IPS-NIHi7 (cell line): ENCODE data around the gene DGKI.
A peak's percentile ranks its signal among the peaks of the same experiment; 100 is the strongest.
"Not testable (repeated sequence)": the region's sequence is repeated elsewhere in the genome, so short reads cannot be mapped to it uniquely, and the experiment has no call there.

Experiments used
- DNase-seq: peaks from one replicate; pipeline ENCODE4 v3.0.0; 2012; ENCODE audit warnings: mixed read lengths; ENCODE audit errors: extremely low spot score

DGKI gene

DNA sequence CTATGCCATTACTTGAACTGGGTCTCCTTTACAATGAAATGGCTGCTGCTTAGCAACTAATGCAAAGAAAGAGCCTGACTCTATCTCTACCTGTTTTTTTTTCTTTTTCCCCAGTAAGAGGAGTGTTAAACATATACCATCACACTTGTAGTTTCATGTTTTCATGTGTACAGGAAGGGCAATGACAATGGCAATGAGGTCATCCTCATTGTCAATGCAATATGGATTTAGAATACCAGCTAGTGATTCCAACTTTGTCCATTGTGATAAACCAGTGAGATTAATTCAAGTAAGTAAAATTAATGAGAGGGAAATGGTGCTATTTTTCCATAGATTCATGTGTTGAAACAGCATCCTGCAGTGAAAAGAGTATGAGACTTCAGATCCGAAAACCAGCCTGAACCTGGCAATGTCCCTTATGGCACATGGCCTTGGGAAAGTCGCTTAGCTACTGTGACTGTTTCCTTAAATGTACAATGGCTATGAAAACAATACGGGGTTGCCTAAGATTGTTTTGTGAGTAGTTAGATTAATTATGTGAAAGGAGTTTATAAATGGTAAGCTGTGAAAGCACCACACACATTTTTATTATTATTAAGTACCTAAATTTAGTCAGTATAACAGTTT, 11.2 kb downstream of the DGKI start:
- no peak for DNase-seq

DNA sequence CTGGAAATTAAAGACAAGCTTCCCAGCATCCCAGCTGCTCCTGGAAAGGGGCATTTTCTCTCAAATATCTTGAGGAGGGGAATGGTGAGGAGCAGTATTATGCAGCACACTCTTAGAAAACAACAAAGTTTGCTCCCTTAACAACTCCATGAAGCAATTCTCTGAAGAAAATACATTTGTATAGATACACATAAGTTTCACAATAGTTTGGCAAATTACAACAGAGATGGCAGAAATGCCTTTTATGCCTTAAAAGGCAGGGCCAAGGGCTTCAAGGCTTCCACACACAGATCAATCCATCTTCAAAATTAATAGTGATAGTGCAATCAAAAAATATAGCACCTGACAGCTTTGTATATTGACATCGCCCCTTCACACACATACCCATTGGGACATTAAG, 12.2 kb downstream of the DGKI start:
- DNase-seq = no peak

DNA sequence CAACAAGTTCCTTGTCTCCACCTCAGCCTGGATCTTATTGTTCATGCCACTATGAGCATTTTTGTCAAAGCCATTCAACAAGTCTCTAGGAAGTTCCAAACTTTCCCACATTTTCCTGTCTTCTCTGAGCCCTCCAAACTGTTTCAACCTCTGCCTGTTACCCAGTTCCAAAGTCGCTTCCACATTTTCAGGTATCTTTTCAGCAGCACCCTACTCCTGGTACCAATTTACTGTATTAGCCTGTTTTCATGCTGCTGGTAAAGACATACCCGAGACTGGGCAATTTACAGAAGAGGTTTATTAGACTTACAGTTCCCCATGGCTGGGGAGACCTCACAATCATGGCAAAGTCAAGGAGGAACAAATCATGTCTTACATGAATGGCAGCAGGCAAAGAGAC, 13.8 kb downstream of the DGKI start:
- DNase-seq = not testable (repeated sequence)

DNA sequence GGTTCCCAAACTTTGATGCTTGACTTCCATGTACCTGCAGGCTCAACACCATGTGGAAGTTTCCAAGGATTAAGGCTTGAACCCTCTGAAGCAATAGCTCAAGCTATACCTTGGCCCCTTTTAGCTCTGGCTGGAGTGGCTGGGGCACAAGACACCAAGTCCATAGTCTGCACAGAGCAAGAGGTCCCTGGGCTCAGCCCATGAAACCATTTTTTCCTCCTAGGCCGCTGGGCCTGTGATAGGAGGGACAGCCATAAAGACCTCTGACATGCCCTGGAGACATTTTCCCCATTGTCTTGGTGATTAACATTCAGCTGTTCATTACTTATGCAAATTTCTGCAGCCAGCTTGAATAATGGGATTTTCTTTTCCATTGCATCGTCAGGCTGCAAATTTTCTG, 14.4 kb downstream of the DGKI start:
- DNase-seq = no peak

DNA sequence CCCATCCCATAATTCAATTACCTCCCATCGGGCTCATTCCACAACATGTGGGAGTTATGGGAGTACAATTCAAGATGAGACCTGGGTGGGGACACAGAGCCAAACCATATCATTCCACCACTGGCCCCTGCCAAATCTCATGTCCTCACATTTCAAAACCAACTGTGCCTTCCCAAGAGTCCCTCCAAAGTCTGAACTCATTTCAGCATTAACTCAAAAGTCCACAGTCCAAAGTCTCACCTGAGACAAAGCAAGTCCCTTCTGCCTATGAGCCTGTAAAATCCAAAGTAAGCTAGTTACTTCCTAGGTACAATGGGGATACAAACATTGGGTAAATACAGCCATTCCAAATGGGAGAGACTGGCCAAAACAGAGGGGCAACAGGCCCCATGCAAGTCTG, 15.2 kb downstream of the DGKI start:
- not testable (repeated sequence) for DNase-seq

DNA sequence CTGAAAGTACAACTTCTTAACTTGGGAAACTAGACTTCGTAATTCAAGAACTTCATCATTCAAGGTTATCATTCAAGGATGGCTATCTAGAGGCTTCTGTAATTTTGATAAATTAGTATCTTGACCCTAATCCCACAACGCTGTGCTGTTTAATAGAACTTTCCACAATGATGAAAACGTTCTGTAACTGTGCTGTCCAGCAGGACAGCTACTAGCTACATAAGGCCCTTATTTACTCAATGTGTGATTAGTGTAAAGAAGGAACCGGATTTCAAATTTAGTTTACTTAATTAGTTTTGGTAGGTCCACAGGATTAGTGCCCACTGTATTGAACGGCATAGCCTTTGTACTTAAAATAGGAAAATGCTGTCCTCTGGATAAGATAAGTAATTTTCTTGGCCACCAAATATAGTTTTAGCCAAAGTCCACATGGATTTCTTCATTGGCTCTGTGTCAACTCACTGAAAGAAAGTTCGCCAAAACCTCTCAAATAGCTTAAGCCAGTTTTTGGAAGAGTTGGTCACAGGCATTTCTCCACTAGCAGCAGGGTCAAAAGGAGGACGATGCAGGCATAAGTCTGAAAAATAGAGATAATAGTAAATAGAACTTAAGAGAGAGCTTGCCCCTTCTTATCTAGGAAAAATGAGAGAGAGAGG, 17.3 kb downstream of the DGKI start:
- DNase-seq = no peak

DNA sequence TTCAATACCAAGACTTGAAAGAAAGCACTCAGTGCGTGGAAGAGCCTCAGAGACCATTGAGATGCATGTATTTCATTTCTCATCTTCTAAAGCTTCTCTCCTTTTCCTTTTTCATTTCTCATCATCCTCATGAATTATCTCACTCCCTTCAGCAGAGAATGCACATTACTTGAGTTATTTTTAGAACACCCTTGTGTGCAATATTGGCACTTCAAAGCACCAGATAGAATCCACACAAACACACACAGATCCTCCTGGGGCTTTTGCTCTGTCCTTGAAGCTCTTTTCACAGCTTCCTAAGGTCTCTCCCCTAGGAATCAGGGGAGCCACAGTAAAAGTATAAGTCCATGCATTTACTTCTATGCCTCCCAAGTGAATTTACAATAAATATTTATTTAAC, 18.3 kb downstream of the DGKI start:
- DNase-seq = no peak

DNA sequence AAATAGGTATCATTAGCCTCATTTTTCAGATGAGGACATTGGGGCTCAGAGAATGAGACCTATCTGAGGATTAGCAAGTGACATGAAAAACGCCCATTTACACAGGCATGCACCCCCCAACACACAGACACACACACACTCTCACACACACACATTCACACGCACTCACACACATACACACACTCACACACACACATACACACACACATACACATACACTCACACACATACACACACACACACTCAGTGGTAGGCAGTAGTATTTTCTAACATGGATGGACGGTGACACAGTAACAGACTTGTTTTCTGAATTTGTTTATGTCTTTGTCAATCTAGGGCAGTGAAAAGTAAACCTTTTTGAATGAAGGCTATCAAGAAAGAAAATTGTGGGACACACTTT, 21.3 kb downstream of the DGKI start:
- no peak for DNase-seq

DNA sequence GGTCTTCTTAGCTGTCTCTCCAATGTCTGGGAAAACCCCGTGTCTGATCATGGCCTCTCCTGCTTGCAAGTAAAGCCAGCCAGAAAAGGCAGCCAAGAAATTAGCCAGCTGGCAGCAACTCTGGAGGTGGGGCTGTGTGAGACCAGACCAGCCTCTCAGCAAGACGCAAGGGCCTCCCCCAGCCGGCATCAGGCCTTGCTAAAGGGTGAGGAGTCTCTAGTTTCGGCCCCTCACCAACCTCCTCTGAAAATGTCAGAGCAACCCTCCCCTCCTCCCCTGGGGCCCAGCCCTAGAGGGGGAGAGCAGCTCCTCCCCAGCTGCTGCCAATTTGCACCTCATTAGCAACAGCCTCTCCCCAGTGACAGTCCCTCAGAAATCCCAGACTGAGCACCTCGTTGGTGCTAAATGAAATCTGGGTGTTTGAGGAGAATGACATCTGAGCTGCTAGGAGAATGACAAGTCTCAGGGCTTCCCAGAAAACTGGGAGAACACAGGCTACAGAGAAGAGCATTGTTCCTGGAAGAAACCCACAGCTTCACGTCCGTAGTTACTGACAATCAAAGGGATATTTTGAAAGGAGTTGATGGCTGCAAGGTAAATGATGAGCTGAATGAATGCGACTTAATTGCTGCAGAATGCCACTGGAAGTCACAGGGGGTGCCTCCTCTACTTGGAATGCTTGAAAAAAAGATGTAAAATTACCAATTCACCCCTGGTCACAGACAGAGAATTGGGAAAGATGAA, 25.9 kb downstream of the DGKI start:
- peak; percentile 74 for DNase-seq

DNA sequence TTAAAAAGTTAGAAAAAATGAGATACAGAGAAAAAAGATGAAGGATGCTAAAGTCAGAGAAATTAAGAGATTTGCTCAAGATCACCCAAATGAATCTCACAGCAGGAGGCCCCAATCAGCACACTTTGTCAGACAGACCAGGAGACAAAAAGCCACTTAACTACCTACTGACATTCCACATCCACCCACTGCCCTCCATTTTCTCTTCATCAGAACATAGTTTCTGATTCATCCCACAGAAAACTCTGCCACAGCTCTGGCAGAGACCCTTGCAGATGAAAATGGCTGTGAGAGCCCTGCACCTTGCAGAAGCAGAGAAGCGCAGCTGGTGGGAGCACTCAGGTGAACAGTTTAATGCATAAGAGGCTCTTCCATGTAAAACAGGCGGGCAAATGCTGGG, 26.6 kb downstream of the DGKI start:
- DNase-seq = no peak

DNA sequence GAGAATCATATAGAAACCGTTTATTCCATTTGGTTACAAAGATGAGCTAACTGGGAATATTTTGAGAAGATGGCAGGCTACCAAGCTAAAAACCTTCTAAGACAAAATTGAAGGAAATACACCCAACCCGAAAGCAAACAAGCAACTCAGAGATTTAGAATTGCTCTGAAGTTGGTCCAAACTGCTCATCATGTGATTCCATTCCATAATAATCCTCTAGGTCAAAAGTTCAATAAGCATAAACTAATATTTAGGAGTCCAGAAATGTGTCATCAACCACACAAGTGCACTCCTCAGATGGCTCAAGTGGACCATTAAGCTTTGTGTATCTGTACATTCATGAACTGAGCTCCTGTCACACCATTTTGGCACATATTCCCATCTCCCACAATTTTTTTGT, 28.7 kb downstream of the DGKI start:
- no peak for DNase-seq

DNA sequence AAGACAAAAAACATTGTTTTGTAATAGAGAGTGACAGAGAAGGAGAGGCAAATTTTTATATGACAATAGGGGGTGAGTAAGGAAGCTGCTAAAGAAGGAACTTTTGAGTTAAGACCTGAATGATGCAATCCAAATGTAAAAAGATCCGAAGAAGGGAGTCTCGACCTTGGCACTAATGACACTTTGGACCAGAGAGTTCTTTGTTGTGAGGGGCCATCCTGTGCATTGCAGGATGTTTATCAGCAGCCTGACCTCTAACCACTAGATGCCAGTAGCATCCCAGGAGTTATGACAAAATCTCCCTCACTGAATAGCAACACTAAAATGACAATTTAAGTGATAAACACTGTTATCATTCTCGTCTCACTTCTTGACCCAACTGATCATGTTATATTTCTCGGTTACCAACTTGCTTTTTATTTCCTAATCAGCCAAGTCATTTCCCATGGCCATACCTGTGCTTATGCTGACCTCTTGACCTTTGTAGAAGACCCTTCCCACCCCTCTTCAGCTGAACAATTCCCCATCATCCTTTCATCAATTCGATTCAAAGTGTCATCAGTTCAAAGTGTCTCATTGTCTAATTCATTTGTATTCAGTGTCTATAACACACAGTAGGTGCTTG, 30.0 kb downstream of the DGKI start:
- DNase-seq = peak; percentile 26

DNA sequence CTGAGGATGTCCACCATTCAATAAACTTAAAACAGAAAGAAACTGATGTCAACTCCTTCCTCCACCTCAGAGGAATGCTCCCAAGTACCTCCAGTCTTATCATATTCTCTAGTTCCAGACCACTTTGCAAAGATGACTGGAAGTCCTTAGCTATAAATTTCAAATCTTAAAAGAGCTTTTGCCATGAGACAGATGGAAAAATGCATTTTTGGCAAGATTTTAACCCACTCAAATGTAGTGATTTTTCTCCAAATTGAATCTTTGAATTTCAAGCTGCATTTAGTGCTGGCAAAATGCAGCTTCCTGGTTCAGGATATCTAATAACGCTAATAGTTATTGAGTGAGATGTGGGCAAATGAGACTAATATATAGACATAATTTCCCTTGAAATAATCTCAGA, 33.2 kb downstream of the DGKI start:
- DNase-seq = no peak

DNA sequence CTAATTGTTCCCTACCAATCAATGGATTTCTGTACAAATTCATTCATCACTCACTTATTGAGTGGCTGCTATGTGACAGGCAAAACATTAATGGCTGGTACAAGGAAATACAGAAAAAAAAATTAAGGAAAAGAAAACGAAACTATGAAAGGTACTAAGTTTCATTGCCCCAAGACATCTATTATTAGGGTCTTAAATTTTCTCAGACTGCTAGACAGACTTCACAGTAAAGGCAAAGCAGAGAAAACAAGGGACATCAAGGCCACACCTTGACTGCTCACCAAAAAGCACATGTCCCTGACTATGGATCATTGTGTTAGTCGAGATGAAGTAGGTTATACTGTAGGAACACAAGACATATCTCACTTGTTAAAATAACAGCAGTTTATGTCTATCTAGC, 36.5 kb downstream of the DGKI start:
- DNase-seq = no peak

DNA sequence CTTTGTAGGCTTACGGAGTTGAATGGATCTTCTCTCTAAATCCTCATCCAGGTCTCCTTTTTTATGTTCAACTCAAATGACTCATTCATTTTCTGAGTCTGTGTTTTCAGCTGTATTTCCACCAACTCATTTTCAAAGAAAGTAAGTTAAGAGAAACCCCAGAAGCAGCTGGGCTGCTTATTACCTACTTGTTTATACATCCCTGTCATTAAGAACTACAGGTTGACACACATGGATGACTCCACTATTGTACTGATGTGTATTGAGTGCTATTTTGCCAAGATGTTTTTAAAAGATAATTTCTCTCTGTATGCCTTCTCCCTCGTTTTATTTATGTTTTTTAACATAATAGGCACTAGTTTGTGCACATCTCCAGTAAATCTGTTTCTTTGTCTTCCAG, 41.9 kb downstream of the DGKI start:
- DNase-seq = no peak

DNA sequence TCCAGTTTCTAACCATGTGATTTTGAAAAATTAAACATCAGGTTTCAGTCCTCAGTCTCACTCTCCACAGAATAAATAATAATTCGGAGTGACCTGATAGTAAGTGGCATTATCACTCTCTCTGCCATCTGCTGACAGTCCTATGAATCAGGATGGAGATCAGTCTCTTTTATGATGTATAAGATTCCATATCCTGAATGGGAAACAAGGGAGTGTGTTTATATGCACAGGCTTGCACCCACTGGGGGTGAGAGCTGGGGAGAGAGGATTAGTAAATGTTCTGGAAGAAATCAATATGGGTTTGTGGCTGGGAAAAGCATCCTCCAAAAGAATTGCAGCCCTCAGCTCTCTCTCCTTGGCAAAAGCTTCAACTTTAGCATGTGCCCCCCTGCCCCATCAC, 45.3 kb downstream of the DGKI start:
- no peak for DNase-seq

DNA sequence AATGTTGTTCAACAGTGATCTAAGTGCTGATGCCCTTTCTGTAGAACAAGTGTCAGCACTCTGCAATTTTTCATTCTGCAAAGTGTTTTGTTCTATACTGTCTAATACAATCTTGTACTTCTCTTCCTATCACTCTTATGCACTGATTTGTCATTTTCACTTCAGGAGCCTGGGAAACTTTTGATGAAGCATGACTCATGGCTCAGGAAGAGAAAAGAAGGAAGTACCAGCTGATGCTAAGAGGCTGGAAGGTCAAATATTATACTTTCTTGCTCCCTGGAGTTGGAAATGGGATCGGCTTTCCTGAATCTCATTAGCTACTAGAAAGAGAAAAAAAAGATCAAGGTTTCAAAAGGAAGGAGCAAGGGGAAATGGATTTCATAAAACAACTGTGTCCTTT, 45.8 kb downstream of the DGKI start:
- no peak for DNase-seq

DNA sequence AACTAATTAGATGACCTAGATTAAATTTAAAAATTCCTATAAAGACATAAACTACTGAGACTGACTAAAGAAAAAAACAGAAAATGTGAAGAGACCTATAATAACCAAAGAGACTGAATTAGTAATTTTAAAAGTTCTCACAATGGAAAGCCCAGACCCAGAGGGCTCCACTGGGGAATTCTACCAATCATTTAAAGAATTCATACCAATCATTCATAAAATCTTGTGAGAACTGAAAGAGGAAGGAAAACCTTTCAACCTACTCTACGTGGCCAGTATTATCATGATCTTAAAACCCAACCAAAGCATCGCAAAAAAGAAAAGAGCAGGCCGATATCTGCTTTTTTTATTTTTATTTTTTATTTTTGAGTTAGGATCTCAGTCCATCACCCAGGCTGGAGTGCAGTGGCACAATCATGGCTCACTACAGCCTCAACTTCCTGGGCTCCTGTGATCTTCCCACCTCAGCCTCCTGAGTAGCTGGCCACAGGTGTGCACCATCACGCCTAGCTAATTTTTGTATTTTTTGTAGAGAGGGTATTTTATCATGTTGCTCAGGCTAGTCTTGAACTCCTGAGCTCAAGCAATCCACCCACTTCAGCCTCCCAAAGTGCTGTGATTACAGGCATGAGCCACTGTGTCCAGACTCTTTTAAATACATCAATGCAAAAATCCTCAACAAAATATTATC, 48.6 kb downstream of the DGKI start:
- DNase-seq = no peak

DNA sequence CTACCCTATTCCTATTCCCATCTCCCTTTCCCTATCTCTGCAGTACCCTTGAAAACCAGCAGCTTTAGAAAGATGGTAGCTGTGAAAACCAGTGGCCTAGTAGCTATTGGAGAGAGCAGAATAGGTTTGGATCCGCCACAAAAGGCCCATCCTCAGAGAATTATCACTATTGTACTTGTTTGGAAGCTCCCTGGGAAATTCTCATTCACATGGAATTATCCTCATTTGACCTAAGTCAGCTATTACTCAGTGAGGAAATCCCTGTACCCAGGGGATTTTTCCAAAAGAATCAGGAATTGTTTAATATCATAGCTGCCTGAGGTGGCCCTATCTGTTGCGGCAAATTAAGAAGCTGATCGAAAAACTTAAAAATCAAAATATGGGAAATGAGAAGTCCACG, 51.6 kb downstream of the DGKI start:
- DNase-seq = no peak

DNA sequence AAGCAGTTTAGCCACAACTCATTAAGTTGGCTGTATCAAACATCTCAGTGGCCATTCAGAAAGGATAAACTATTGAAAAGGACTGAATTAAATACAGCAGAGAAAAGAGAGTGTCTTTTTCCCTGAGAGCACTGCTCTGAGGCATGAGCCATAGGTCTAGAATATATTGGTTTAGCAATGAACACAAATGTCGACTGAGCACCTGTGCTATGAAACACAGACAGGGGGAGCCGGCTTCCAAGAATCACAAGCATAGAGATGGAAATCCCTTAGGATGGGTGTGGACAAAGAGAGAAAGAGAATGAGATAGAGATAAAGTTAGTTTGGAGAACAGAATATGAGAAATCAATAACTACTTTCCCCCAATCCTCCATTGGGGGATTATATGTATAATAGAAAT, 54.8 kb downstream of the DGKI start:
- DNase-seq = no peak

DNA sequence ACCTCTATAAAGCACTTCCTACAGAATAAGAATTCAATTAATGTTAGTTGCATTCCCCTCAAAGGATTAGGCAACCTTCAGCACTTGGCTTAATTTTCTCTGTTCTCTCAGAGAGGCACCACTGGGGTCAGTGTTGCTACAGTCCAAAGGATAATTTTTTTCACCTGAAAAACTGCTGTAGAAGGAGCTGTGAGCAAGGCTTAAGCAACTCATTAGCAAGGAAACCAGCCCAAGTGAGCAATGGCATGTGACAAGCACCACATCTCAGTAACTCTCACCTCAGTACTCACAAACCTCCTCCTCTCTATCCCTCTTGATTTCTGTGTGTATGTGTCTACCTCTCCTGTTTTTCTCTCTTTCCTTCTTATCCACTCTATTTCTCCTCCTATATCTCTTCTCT, 55.9 kb downstream of the DGKI start:
- no peak for DNase-seq

DNA sequence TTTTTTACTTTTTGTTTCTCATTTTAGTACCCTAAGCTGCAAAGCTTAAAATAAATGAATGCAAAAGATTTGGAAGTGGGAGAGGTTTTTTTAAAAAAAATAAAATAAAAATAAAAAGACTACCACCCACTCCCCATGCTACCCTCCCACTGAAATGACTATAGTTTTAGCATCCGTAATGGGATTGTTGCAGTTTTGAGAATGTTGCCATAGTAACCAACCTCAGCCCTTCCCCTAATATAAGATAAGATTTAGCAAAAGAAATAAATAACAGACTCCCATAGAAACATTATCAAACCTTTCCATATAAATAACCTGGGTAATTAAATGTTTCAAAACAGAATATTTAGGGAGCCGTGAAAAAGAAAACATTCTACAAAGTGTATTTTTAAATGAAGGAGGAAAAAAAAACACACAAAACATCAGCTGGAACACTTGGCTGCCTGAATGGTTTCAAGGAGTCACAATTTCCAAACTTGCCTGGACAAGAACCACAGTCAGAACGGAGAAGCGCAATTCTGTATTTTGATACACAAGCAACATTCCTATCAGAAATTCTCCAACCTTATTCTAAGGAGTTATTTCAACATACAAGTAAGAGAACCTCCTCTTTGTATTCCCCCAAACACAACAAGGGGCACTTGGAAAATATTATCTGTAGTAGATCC, 57.4 kb downstream of the DGKI start:
- DNase-seq = no peak
